Uterus (tissue), 2 donors: ENCODE measurements around the gene PICK1.

Experiments
- POLR2A ChIP-seq, 2 donors: fragments of 450-650 bp; IDR thresholded peaks; one replicate each; pipeline ENCODE4 v1.6.1; 2016; ENCODE audit warnings: antibody characterized with exemption in 2 of 2, mild to moderate bottlenecking in 1 of 2, moderate library complexity in 1 of 2
- TF ChIP-seq, protein P1 (sequence below), 4 experiments: fragments of 200-600 bp in 2 of 4; fragments of 450-650 bp in 2 of 4; sonication (generic) in 2 of 4; IDR thresholded peaks; one replicate each; pipeline ENCODE4 v1.5.1; 2016 to 2019; ENCODE audit warnings: antibody characterized with exemption in 4 of 4, mild to moderate bottlenecking in 2 of 4, moderate library complexity in 1 of 4

DNA sequence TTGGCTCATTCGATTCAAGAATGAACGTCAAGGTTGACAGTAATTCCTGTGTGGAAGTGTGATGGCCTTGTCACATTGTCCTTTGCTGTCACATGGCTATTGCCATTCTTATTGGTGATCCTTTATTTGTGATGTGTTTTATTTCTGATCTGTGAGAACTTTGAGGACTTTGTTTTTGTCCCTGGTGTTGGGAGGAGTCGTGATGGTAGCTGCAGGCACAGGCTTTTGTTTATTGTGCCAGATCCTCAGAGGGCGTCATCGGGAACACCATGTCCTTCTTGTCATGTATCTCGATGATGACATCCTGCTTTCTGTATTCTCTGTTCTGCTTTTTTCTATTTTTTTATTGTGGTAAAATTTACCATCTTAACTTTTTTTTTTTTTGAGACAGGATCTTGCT is 5.6 kb downstream of the PICK1 start:
- TF ChIP-seq, protein P1, sequence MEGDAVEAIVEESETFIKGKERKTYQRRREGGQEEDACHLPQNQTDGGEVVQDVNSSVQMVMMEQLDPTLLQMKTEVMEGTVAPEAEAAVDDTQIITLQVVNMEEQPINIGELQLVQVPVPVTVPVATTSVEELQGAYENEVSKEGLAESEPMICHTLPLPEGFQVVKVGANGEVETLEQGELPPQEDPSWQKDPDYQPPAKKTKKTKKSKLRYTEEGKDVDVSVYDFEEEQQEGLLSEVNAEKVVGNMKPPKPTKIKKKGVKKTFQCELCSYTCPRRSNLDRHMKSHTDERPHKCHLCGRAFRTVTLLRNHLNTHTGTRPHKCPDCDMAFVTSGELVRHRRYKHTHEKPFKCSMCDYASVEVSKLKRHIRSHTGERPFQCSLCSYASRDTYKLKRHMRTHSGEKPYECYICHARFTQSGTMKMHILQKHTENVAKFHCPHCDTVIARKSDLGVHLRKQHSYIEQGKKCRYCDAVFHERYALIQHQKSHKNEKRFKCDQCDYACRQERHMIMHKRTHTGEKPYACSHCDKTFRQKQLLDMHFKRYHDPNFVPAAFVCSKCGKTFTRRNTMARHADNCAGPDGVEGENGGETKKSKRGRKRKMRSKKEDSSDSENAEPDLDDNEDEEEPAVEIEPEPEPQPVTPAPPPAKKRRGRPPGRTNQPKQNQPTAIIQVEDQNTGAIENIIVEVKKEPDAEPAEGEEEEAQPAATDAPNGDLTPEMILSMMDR (IDR thresholded peaks at IDR 0.05), result no peak
- TF ChIP-seq POLR2A (IDR thresholded peaks at IDR 0.05), result no peak
